ENCODE results near the gene DNER.

DNER gene

GRCh38 chr2:229443546-229444268 is 270.6 kb downstream of the DNER start:
- DNase-seq (ENCODE audit: low read depth, low spot score), result no peak

GRCh38 chr2:229443141-229443540 is 271.2 kb downstream of the DNER start:
- DNase-seq (ENCODE audit: low read depth, low spot score), result no peak

GRCh38 chr2:229438430-229439159 is 275.8 kb downstream of the DNER start:
- no peak for DNase-seq (ENCODE audit: low read depth, low spot score)

- no peak for DNase-seq (ENCODE audit: low read depth, low spot score)
Observed at GRCh38 chr2:229437467-229437866, 276.9 kb downstream of the DNER start.

- no peak for DNase-seq (ENCODE audit: low read depth, low spot score)
Observed at GRCh38 chr2:229434187-229434586, 280.2 kb downstream of the DNER start.

- DNase-seq (ENCODE audit: low read depth, low spot score), result no peak
Observed at GRCh38 chr2:229433351-229433750, 281.0 kb downstream of the DNER start.

- DNase-seq (ENCODE audit: low read depth, low spot score), result no peak
Observed at GRCh38 chr2:229431327-229431954, 282.9 kb downstream of the DNER start.

GRCh38 chr2:229429589-229429988 is 284.8 kb downstream of the DNER start:
- no peak for DNase-seq (ENCODE audit: low read depth, low spot score)

- no peak for DNase-seq (ENCODE audit: low read depth, low spot score)
Observed at GRCh38 chr2:229426464-229426863, 287.9 kb downstream of the DNER start.

GRCh38 chr2:229425598-229425997 is 288.8 kb downstream of the DNER start:
- no peak for DNase-seq (ENCODE audit: low read depth, low spot score)

GRCh38 chr2:229422063-229422462 is 292.3 kb downstream of the DNER start:
- no peak for DNase-seq (ENCODE audit: low read depth, low spot score)

- DNase-seq (ENCODE audit: low read depth, low spot score), result no peak
Observed at GRCh38 chr2:229419158-229419557, 295.2 kb downstream of the DNER start.

- DNase-seq (ENCODE audit: low read depth, low spot score), result no peak
Observed at GRCh38 chr2:229417916-229418315, 296.4 kb downstream of the DNER start.

GRCh38 chr2:229417176-229417575 is 297.2 kb downstream of the DNER start:
- no peak for DNase-seq (ENCODE audit: low read depth, low spot score)

GRCh38 chr2:229416116-229416694 is 298.1 kb downstream of the DNER start:
- DNase-seq (ENCODE audit: low read depth, low spot score), result no peak

- no peak for DNase-seq (ENCODE audit: low read depth, low spot score)
Observed at GRCh38 chr2:229414631-229415030, 299.7 kb downstream of the DNER start.

GRCh38 chr2:229412686-229413085 is 301.7 kb downstream of the DNER start:
- DNase-seq (ENCODE audit: low read depth, low spot score), result no peak

GRCh38 chr2:229410946-229411345 is 303.4 kb downstream of the DNER start:
- no peak for DNase-seq (ENCODE audit: low read depth, low spot score)

GRCh38 chr2:229410264-229410663 is 304.1 kb downstream of the DNER start:
- DNase-seq (ENCODE audit: low read depth, low spot score), result no peak

- DNase-seq (ENCODE audit: low read depth, low spot score), result no peak
Observed at GRCh38 chr2:229409751-229410181, 304.6 kb downstream of the DNER start.

GRCh38 chr2:229408962-229409361 is 305.4 kb downstream of the DNER start:
- DNase-seq (ENCODE audit: low read depth, low spot score), result no peak

- no peak for DNase-seq (ENCODE audit: low read depth, low spot score)
Observed at GRCh38 chr2:229408356-229408755, 306.0 kb downstream of the DNER start.

Data from iPS DF 19.7 (cell line).